Skin epidermis (tissue), 12 donors: ENCODE data around the gene SREK1.
"Not testable (repeated sequence)": the region's sequence is repeated elsewhere in the genome, so short reads cannot be mapped to it uniquely, and the experiment has no call there.

Source experiments
- H3K27ac ChIP-seq, 21 experiments: fragments of 200-600 bp; sonication (generic) in 11 of 21; one replicate each; pipeline ENCODE4 v1.5.0; 2020; ENCODE audit warnings: mild to moderate bottlenecking in 3 of 21, inconsistent platforms in 2 of 21, moderate library complexity in 2 of 21
- H3K4me3 ChIP-seq, 7 experiments: fragments of 200-600 bp; sonication (generic) in 2 of 7; one replicate each; pipeline ENCODE4 v1.5.0; 2020; ENCODE audit warnings: inconsistent platforms in 2 of 7, mild to moderate bottlenecking in 2 of 7, moderate library complexity in 1 of 7

The SREK1 gene

DNA sequence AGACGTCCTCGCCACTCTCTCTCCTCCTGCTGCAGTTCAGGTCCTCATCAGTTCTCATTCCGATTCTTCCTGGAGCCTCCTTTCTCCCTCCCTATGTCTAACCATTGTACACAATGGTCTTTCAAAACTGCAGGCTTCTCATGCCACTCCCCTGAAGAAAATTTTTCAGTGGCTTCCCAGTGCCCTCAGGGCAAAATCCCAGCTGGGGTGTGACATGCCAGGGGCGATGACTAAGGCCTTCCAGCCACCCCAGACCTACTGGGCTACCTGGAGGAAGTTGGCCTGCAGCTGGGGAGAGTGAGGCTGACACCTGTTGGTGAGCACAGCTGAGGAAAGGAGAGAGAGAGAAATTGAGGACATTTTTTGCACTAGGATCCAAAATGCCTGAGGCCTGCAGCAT is 65.2 kb downstream of the SREK1 start:
- Histone ChIP-seq H3K27ac (no peak overlapping the region), H3K4me3 (no peak overlapping the region)

DNA sequence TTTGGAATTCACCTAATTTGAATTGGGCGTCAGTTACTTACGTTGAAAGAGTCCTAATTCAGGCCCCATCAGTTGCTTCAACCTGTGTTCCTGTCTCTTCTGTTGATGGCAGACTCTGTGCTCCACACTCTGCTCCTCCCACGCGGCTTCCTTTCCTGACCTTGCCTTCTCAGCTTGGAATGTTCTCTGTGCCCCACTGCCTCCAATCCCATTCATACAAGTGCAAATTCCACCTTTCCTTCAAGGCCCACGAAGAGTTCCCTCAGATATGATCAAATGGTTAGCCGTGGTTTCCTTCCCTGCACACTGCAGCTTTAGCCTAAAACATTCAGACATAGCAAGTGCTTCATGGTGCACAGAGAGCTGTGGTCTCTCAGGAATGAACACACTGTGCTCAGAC is 65.7 kb downstream of the SREK1 start:
- H3K4me3 ChIP-seq = no peak overlapping the region
- no peak overlapping the region for H3K27ac ChIP-seq

DNA sequence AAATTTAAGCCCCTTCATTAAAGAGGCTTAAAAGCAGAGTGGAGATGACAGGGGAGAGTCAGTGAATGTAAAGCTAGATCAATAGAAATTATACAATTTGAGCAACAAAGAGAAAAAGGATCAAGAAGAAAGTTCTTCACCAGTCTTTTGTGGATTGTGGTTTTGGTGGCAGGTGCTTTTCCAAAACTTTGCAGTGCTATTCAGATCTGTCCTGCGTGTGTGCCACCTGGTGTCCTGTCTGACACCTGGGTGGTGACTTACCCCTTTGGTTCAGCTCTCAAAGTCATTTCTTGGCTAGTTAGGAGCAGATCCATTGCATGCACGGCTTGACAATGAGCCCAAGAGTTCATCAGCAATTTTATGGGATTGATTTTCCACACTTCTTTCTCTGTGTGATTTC is 69.4 kb downstream of the SREK1 start:
- no peak overlapping the region for H3K27ac ChIP-seq
- no peak overlapping the region for H3K4me3 ChIP-seq

DNA sequence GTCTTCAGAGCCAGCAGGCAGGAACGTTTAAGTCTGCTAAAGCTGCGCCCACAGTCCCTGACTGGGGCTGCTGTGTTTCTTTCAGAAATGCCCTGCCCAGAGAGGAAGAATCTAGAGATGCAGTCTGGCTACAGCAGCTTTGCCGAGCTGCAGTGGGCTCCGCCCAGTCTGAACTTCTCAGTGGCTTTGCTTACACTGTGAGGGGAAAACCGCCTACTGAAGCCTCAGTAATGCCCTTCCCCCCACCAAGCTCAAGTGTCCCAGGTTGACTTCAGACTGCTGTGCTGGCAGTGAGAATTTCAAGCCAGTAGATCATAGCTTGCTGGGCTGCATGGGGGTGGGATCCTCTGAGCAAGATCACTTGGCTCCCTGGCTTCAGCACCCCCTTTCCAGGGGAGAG is 78.4 kb downstream of the SREK1 start:
- no peak overlapping the region for H3K4me3 ChIP-seq
- no peak overlapping the region for H3K27ac ChIP-seq

DNA sequence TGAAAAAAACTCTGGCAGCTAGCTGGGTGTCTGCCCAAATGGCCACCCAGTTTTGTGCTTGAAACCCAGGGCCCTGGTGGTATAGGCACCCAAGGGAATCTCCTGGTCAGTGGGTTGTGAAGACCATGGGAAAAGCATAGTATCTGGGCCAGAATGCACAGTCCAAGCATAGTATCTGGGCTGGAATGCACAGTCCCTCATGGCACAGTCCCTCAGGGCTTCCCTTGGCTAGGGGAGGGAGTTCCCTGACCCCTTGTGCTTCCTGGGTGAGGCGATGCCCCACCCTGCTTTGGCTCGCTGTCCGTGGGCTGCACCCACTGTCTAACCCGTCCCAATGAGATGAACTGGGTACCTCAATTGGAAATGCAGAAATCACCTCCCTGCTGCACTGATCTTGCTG is 78.8 kb downstream of the SREK1 start:
- not testable (repeated sequence) for H3K4me3 ChIP-seq, H3K27ac ChIP-seq

DNA sequence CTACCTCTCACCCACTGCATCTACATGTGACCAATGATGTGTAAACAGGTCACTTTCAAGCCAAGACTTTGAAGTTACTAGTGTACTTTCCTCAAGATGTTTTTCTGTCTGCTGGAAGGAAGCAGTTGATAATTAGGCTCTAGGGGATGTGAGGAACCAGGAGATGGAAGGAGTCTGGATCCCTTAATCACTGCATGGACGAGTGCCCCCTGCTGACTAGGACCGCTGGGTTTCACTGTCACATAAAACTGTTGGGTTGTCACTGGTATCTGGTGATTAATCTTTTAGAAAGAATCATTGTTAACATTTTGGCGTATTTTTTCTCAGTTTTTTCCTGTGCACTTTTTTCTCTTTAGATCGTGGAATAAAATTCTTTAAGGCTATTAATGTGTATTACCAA is 79.5 kb downstream of the SREK1 start:
- H3K27ac ChIP-seq = no peak overlapping the region

DNA sequence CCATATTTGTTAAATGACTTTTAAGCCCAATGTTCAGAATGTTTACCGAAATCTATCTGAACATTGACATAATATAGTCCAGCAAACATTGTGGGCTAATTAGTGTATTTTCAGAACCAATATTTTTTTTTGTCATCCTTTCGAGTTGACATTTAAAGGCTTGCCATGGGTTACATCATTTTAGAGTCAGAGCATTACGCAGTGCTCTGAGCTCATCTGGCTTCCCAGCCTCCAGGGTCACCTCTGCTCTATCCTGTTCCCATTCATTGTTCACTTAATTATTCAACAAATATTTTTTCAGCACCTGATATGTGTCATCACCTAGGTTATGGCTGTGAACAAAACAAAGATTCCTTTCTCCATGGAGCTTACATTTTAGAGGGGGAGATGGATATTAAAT is 80.2 kb downstream of the SREK1 start:
- H3K27ac ChIP-seq = no peak overlapping the region
- no peak overlapping the region for H3K4me3 ChIP-seq

More for the DNA sequence above, 79.5 kb downstream of the SREK1 start:
- no peak overlapping the region for H3K4me3 ChIP-seq

DNA sequence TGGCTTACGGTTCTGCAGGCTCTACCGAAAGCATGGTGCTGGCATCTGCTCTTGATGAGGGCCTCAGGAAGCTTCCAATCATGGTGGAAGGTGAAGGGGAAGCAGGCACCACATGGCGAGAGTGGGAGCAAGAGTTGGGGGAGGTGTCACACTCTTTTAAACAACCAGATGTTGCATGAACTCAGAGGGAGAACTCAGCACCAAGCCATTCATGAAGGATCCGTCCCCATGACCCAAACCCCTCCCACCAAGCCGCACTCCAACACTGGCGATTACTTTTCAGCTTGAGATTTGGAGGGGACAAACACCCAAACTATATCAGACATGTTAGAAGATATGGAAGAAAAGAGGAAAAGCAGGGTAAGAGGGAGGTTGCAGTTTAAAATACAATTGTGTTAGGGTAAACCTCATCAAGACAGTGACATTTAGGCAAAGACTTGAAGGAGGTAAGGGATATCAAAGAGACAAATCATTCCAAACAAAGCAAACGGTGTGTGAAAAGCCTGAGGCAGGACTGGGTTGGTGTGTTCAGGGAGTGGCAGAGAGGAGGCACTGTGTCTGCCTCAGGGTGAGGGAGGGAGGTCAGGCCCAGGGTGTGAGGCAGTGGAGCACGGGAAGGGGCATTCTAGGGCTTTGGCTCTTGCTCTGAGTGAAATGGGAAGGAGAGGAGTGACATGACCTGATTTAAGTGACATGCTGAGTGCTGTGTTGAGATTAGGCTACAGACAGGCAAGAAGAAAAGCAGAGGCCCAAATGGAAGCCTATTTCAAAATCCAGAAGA is 80.9 kb downstream of the SREK1 start:
- no peak overlapping the region for H3K4me3 ChIP-seq
- H3K27ac ChIP-seq = no peak overlapping the region

DNA sequence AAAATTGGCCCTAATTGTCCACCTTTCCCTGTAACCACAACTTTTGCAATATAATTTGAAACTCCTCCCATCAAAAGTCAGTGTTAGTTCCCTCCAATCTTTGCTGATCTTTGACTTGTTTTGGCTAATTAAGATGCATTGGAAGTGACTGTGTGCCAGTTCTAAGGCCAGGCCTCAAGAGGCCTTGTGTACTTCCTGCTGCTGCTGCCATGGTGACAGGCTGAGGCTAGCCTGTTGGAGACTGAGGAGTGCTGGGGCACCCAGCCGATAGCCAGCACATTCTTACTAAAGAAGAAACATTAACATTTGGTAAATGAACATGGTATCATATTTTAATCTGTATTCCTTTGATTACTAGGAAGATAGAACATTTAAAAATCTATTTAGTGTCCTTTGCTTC is 86.5 kb downstream of the SREK1 start:
- H3K27ac ChIP-seq = no peak overlapping the region
- no peak overlapping the region for H3K4me3 ChIP-seq

DNA sequence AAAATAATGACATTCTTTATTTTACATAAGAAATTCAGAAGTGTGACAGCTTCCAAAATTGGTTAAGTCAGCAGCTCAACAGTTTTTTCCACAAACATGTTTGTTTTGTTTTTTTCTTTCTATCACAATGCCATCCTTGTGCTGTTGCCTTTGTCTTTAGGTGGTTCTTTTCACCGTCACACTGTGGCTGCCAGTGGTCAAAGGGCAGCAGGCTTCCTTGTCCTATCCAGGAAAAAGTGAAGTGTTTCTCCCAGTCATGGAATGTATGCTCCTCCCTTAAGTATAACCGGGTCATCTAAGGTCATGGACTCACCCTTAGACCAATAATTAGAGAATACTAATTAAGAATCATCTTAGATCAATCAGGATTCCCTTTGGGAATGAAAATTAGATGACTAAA is 87.4 kb downstream of the SREK1 start:
- no peak overlapping the region for H3K4me3 ChIP-seq
- H3K27ac ChIP-seq = no peak overlapping the region

DNA sequence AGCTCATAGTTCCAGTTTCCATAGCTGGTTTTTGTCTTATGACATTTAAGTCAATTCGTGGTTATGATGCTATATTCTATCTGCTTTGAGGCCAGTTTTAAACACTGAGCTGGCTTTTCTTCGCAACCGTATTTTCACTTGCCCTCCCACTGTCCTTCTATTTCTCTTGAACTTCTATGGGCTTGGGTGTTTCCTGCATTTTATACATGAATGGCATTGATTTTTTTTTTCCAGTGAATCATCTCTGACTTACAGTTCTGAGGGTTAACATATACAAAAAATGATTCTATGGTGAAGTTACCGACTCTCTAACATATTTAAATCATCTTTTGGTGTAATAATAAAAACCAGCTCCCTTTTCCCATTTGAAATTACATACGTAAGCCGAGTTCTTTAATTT is 88.2 kb downstream of the SREK1 start:
- H3K4me3 ChIP-seq = no peak overlapping the region

DNA sequence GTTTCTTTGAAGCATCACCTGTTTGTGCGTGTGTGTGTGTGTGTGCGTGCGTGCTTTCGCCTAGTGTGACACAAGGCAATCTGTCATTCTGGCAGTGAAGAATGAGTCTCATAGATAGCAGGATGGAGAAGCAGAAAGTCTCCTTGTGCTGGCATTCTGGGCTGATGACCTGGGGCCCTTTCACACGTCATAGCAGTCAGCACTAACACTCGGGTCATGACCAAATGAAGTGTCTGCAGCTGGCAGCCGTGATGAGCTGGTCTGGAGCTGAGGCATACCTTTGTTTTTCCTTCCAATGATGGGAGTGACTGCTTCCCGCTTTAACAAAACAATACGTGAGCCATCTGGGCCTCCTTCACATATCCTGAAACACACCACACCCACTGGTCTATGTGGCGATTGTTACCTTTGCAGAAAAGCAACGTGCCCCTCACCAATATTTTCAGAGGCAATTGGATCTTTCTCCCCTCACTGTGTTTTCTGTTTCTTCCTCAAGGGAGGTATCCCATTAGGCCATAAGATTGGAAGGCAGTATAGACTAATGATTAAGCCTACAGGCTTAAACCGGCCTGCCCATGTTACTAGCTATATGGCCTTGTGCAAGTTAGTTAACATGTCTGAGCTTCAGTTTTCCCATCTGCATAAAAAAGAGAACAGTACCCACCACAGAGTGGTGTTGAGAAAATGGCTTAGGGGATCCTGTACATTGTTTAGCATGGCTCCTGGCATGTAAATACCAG is 88.8 kb downstream of the SREK1 start:
- H3K4me3 ChIP-seq = no peak overlapping the region
- H3K27ac ChIP-seq = no peak overlapping the region

More for the DNA sequence above, 88.2 kb downstream of the SREK1 start:
- no peak overlapping the region for H3K27ac ChIP-seq
